Right lobe of liver (tissue), 4 donors: Measurements from ENCODE around the gene RASSF1.

Experiments used
- CTCF ChIP-seq, 4 donors: fragments of 200-600 bp in 3 of 4; fragments of 450-650 bp in 1 of 4; IDR thresholded peaks; one replicate each; pipeline versions ENCODE4 v1.5.1 to v1.8.0; 2016 to 2022; ENCODE audit warnings: antibody characterized with exemption in 4 of 4, mild to moderate bottlenecking in 2 of 4
- POLR2A ChIP-seq: fragments of 450-650 bp; IDR thresholded peaks from one replicate; pipeline ENCODE4 v1.6.1; 2017; ENCODE audit warnings: antibody characterized with exemption, mild to moderate bottlenecking
- donor health status: DM: no; HTN: no; CAD: no.
- donor health status: DM: no; HTN: no; CAD: no.
- donor health status: DM: no; HTN: yes; CAD: no.

GRCh38 chr3:50385754-50386153 is 45.1 kb upstream of the RASSF1 start:
- TF ChIP-seq CTCF (IDR thresholded peaks at IDR 0.05), result no peak
- no peak for TF ChIP-seq POLR2A
